ENCODE data around the gene CCDC124. TPM values are rescaled to one million over a fixed set of nuclear protein-coding genes. Genes with fewer than 3 reads are reported as not detected.
"Not testable (repeated sequence)": the region's sequence is repeated elsewhere in the genome, so short reads cannot be mapped to it uniquely, and the experiment has no call there.

The CCDC124 gene, protein sequence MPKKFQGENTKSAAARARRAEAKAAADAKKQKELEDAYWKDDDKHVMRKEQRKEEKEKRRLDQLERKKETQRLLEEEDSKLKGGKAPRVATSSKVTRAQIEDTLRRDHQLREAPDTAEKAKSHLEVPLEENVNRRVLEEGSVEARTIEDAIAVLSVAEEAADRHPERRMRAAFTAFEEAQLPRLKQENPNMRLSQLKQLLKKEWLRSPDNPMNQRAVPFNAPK
- 22.9 and 25.1 TPM in 2 replicates for total RNA-seq

DNA sequence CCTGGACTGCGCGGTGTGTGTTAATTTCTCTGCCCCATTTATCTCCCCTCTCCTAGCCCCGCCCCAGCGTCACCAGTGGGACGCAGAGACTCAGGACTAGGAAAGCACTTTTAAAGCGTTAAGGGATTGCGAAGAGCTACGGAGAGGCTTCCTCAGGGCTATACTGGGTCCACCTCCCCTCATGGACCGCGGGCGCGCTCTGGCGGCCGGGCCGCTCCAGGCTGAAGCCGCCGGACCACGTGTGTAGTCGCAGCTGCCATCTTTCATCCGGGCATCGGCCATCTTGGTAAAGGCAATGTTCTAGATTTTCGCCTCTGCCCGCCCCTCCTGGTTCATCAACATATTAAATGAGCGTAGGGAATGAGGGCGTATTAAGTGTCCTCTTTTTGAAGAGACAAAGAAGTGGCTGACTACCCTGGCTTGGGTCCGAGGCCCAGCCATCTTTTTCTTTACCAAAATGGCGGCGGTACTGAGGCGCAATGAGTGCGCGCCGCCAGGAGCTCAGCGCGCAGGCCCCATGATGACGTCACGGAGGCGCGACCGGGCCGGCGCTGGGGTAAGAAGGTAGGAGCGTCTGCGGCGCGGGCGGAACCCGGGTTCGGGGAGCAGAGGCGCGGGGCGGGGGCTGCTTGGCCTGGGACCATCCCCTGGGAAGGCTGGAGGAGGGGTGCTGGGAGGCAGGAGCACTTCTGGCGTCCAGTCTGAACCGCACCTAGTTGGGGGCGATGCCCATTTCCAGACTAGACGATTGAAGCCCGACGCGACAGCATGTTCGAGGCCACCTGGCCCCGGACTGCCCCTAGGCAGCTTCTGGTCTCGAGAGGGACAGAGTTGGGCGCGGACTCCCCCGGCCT lies at the start of gene CCDC124:
Gene CCDC124 (plus strand): TSS at position 531 of the 854 bp plus-strand sequence. CDS start 3,406 bp downstream, outside the sequence.
- peak within 1 kb of the TSS; percentile 95 for H3K4me3 ChIP-seq (ENCODE audit: low read depth, low read length)
- DNase-seq (ENCODE audit: low read depth) = peak; percentile 94

DNA sequence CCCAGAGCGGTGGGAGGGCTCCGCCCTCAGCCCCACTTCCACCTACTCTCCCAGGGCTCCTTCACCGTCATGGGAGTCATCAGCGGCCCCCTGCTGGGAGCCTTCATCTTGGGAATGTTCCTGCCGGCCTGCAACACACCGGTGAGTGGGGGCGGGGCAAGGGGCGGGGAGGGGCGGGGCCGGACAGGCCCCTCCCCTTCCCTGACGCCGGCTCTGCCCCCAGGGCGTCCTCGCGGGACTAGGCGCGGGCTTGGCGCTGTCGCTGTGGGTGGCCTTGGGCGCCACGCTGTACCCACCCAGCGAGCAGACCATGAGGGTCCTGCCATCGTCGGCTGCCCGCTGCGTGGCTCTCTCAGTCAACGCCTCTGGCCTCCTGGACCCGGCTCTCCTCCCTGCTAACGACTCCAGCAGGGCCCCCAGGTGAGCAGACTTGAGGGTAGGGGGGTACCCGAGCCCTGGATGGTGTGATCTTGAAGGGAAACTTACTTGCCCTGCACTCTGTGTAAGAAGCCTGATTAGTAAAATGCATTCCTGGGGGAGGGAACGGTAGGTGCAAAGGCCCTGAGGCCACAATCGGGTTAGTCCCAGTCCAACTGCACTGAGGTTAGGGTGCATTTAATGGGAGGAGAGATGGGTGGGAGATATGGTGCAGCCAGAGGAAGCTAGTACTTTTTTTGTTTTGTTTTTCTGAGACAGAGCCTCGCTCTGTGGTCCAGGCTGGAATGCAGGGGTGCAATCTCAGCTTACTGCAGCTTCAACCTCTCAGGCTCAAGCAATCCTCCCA lies 49.0 kb upstream of the CCDC124 start:
- TF ChIP-seq, protein P1, sequence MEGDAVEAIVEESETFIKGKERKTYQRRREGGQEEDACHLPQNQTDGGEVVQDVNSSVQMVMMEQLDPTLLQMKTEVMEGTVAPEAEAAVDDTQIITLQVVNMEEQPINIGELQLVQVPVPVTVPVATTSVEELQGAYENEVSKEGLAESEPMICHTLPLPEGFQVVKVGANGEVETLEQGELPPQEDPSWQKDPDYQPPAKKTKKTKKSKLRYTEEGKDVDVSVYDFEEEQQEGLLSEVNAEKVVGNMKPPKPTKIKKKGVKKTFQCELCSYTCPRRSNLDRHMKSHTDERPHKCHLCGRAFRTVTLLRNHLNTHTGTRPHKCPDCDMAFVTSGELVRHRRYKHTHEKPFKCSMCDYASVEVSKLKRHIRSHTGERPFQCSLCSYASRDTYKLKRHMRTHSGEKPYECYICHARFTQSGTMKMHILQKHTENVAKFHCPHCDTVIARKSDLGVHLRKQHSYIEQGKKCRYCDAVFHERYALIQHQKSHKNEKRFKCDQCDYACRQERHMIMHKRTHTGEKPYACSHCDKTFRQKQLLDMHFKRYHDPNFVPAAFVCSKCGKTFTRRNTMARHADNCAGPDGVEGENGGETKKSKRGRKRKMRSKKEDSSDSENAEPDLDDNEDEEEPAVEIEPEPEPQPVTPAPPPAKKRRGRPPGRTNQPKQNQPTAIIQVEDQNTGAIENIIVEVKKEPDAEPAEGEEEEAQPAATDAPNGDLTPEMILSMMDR (IDR thresholded peaks at IDR 0.05; ENCODE audit: insufficient read depth, low read depth, low read length) = no peak
- DNase-seq (ENCODE audit: low read depth) = no peak
- no peak overlapping the region for H3K4me3 ChIP-seq (ENCODE audit: low read depth, low read length)

More for the DNA sequence above, at the start of gene CCDC124:
- TF ChIP-seq, protein P1 (IDR thresholded peaks at IDR 0.05; ENCODE audit: insufficient read depth, low read depth, low read length) = peak; percentile 93

DNA sequence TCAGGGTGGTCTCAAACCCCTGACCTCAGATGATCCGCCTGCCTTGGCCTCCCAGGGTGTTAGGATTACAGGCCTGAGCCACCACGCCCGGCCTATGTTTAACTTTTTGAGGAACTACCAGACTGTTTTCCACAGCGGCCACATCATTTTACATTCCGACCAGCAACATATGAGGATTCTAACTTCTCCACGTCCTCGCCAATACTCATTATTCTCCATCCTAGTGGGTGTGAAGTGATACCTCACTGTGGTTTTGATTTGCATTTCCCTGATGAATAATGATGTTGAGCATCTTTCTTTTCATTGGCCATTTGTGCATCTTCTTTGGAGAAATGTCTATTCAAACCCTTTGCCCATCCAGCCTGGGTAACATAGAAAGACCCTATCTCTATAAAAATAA lies 46.3 kb upstream of the CCDC124 start:
- no peak overlapping the region for H3K4me3 ChIP-seq (ENCODE audit: low read depth, low read length)
- DNase-seq (ENCODE audit: low read depth) = no peak
- TF ChIP-seq, protein P1 (IDR thresholded peaks at IDR 0.05; ENCODE audit: insufficient read depth, low read depth, low read length) = no peak

DNA sequence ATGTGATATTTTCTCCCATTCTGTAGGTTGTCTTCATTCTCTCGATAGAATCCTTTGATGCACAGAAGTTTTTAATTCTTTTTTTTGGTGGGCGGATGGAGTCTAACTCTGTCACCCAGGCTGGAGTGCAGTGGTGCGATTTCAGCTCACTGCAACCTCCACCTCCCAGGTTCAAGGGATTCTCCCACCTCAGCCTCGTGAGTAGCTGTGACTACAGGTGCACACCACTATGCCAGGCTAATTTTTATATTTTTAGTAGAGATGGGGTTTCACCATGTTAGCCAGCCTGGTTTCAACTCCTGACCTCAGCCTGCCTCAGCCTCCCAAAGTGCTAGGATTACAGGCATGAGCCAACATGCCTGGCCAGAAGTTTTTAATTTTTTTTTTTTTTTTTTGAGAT lies 45.6 kb upstream of the CCDC124 start:
- not testable (repeated sequence) for DNase-seq (ENCODE audit: low read depth)

DNA sequence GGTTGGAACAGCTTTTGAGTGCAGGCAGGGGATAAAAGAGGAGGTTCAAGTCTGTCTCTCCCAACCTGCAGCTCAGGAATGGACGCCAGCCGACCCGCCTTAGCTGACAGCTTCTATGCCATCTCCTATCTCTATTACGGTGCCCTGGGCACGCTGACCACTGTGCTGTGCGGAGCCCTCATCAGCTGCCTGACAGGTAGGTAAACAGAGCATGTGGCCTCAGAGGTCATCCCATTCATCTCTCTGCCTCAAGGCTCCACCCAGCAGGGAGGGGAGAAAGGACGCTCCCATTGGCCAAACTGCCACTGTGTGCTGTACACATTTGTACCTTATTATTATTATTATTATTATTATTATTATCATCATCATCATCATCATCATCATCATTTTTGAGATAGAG lies 44.6 kb upstream of the CCDC124 start:
- TF ChIP-seq, protein P1 (IDR thresholded peaks at IDR 0.05; ENCODE audit: insufficient read depth, low read depth, low read length) = no peak
- no peak for DNase-seq (ENCODE audit: low read depth)
- H3K4me3 ChIP-seq (ENCODE audit: low read depth, low read length) = no peak overlapping the region

More for the DNA sequence above, 45.6 kb upstream of the CCDC124 start:
- not testable (repeated sequence) for H3K4me3 ChIP-seq (ENCODE audit: low read depth, low read length)

DNA sequence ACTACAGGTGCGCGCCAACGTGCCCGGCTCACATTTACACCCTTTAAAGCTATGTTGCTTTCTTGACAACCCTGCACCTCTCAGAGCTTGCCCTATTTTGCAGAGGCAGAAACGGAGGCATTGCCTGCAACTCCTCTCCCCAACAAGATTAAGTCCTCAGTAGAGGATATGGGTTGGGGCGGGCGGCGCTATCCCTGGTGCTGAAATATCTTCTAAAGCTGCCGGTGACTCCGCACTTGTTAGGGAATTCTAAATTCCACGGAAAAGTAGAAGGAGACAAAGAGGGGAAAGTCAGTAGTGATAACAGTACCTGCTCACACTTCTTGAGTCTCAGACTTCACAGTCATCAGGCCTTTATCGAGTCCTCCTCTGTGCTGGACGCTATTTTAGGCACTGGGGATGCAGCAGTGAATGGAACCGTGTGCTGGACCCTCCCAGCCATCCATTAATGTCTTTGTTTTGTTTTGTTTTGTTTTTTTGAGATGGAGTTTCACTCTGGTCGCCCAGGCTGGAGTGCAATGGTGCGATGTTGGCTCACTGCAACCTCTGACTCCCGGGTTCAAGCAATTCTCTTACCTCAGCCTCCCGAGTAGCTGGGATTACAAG lies 43.1 kb upstream of the CCDC124 start:
- TF ChIP-seq, protein P1 (IDR thresholded peaks at IDR 0.05; ENCODE audit: insufficient read depth, low read depth, low read length) = no peak
- H3K4me3 ChIP-seq (ENCODE audit: low read depth, low read length) = no peak overlapping the region
- peak; percentile 54 for DNase-seq (ENCODE audit: low read depth)

Data from fibroblast of villous mesenchyme (primary cell).